ENCODE measurements around the gene CYB5R3. TPM values are rescaled to one million over a fixed set of nuclear protein-coding genes. Genes with fewer than 3 reads are reported as not detected.
"Not testable (repeated sequence)": the region's sequence is repeated elsewhere in the genome, so short reads cannot be mapped to it uniquely, and the experiment has no call there.

Gene CYB5R3
- total RNA-seq, 2 experiments from 2014 or later = 71.7 to 73.5 TPM

GRCh38 chr22:42614312-42615091 is 34.7 kb downstream of the CYB5R3 start, which contains the start of gene POLDIP3:
Gene POLDIP3 (minus strand): TSS chr22:42614883. CDS start chr22:42614857, 26 bp downstream.
- CTCF ChIA-PET = interaction anchor here (0.9 to 1.0 kb wide), 2 partner anchors 35 to 242 kb away, joined by 3 to 4 read pairs; partner anchors contain the start of genes ARFGAP3 and CYB5R3
- POLR2A ChIA-PET = interaction anchor here (0.6 to 3.3 kb wide), 10 partner anchors 33 to 674 kb away, joined by 3 to 22 read pairs (median 4); partner anchors contain the start of genes CYB5R3 and NDUFA6

- CTCF ChIA-PET = interaction anchor here (1.0 to 1.1 kb wide), 2 partner anchors 14 to 35 kb away, joined by 3 read pairs; partner anchors contain the start of gene CYB5R3
- POLR2A ChIA-PET = interaction anchor here (1.2 to 3.3 kb wide), 6 partner anchors 32 to 674 kb away, joined by 4 to 22 read pairs (median 6); partner anchors contain the start of genes CYB5R3 and NDUFA6
Observed at GRCh38 chr22:42613872-42614301, 35.3 kb downstream of the CYB5R3 start.

GRCh38 chr22:42612336-42612735 is 36.9 kb downstream of the CYB5R3 start:
- CTCF ChIA-PET = no interaction called here
- POLR2A ChIA-PET = no interaction called here

- CTCF ChIA-PET = no interaction called here
- POLR2A ChIA-PET = interaction anchor here (0.6 kb wide), 1 partner anchor 72 kb away, joined by 5 read pairs; no protein-coding TSS in a partner anchor
Observed at GRCh38 chr22:42611051-42611450, 38.1 kb downstream of the CYB5R3 start.

GRCh38 chr22:42610186-42610585 is 39.0 kb downstream of the CYB5R3 start:
- ChIA-PET CTCF (interaction anchor here (0.8 kb wide), 1 partner anchor 235 kb away, joined by 3 read pairs; no protein-coding TSS in a partner anchor), POLR2A (no interaction called here)

- ChIA-PET CTCF (no interaction called here), POLR2A (no interaction called here)
Observed at GRCh38 chr22:42608823-42609361, 40.3 kb downstream of the CYB5R3 start.

- CTCF ChIA-PET = no interaction called here
- POLR2A ChIA-PET = no interaction called here
Observed at GRCh38 chr22:42608136-42608822, 40.9 kb downstream of the CYB5R3 start.

GRCh38 chr22:42607641-42608040 is 41.6 kb downstream of the CYB5R3 start:
- POLR2A ChIA-PET, CTCF ChIA-PET: not testable (repeated sequence)

- ChIA-PET POLR2A (no interaction called here), CTCF (no interaction called here)
Observed at GRCh38 chr22:42604403-42604802, 44.8 kb downstream of the CYB5R3 start.

GRCh38 chr22:42603427-42603826 is 45.8 kb downstream of the CYB5R3 start:
- POLR2A ChIA-PET = no interaction called here
- CTCF ChIA-PET = no interaction called here

- ChIA-PET CTCF (no interaction called here), POLR2A (no interaction called here)
Observed at GRCh38 chr22:42602470-42602869, 46.7 kb downstream of the CYB5R3 start.

GRCh38 chr22:42601879-42602465 is 47.2 kb downstream of the CYB5R3 start:
- ChIA-PET CTCF (no interaction called here), POLR2A (no interaction called here)

- ChIA-PET POLR2A (no interaction called here), CTCF (no interaction called here)
Observed at GRCh38 chr22:42596863-42597530, 52.2 kb downstream of the CYB5R3 start.

GRCh38 chr22:42596336-42596735 is 52.9 kb downstream of the CYB5R3 start:
- POLR2A ChIA-PET = no interaction called here
- CTCF ChIA-PET = interaction anchor here (1.1 kb wide), 1 partner anchor 10 kb away, joined by 4 read pairs; no protein-coding TSS in a partner anchor

- ChIA-PET POLR2A (no interaction called here), CTCF (interaction anchor here (1.1 kb wide), 1 partner anchor 11 kb away, joined by 4 read pairs; no protein-coding TSS in a partner anchor)
Observed at GRCh38 chr22:42595434-42595833, 53.8 kb downstream of the CYB5R3 start.

- CTCF ChIA-PET = no interaction called here
- POLR2A ChIA-PET = interaction anchor here (1.0 kb wide), 1 partner anchor 10 kb away, joined by 3 read pairs; no protein-coding TSS in a partner anchor
Observed at GRCh38 chr22:42591987-42592386, 57.2 kb downstream of the CYB5R3 start.

- CTCF ChIA-PET = no interaction called here
- POLR2A ChIA-PET = no interaction called here
Observed at GRCh38 chr22:42587588-42588175, 61.5 kb downstream of the CYB5R3 start.

- POLR2A ChIA-PET = no interaction called here
- CTCF ChIA-PET = no interaction called here
Observed at GRCh38 chr22:42586381-42586780, 62.8 kb downstream of the CYB5R3 start.

GRCh38 chr22:42585096-42585495 is 64.1 kb downstream of the CYB5R3 start:
- ChIA-PET POLR2A (no interaction called here), CTCF (interaction anchor here (1.0 kb wide), 1 partner anchor 468 kb away, joined by 3 read pairs; no protein-coding TSS in a partner anchor)

Data from activated CD8-positive, alpha-beta memory T cell treated with anti-CD3 and anti-CD28 coated beads for 36 hours (primary cell).